SU-DHL-6 (cell line): ENCODE results near the gene MBNL1.
A peak's percentile ranks its signal among the peaks of the same experiment; 100 is the strongest.

Experiments
- H2AFZ ChIP-seq: fragments of 200-600 bp; sonication (generic); 2 replicates; pipeline ENCODE4 v1.6.1; 2014; ENCODE audit warnings: low read depth, mild to moderate bottlenecking, moderate library complexity, mixed read lengths, antibody characterized with exemption, low read length; ENCODE audit not compliant: severe bottlenecking
- H3F3A ChIP-seq: fragments of 200-600 bp; shearing (Covaris generic); 2 replicates; pipeline ENCODE4 v1.6.0; 2016; ENCODE audit warnings: antibody characterized with exemption, mild to moderate bottlenecking; ENCODE audit not compliant: insufficient read depth
- H3K27ac ChIP-seq: fragments of 200-600 bp; sonication (generic); 2 replicates; pipeline ENCODE4 v1.5.1; 2016; ENCODE audit warnings: low read depth, mild to moderate bottlenecking, low read length, moderate library complexity, mixed read lengths
- H3K27me3 ChIP-seq: fragments of 200-600 bp; sonication (generic), shearing (Covaris generic); 2 replicates; pipeline ENCODE4 v1.6.0; 2014; ENCODE audit warnings: mild to moderate bottlenecking, low read length
- H3K36me3 ChIP-seq: fragments of 200-600 bp; sonication (generic); 2 replicates; pipeline ENCODE4 v1.6.1; 2014; ENCODE audit warnings: mild to moderate bottlenecking, low read length, mixed read lengths
- H3K4me2 ChIP-seq: fragments of 300-600, 200-600 bp; shearing (Covaris generic), sonication (generic); 2 replicates; pipeline ENCODE4 v1.6.0; 2014; ENCODE audit warnings: low read length, low read depth, mild to moderate bottlenecking; ENCODE audit not compliant: poor library complexity, severe bottlenecking
- H3K4me3 ChIP-seq: fragments of 200-600 bp; sonication (generic); 2 replicates; pipeline ENCODE4 v1.5.1; 2014; ENCODE audit warnings: antibody characterized with exemption, low read length, mild to moderate bottlenecking, mixed read lengths; ENCODE audit not compliant: insufficient read depth, poor library complexity, severe bottlenecking
- H3K79me2 ChIP-seq: fragments of 200-600 bp; sonication (generic); 2 replicates; pipeline ENCODE4 v1.6.1; 2014; ENCODE audit warnings: mild to moderate bottlenecking, low read length, moderate library complexity; ENCODE audit not compliant: insufficient read depth
- H3K9ac ChIP-seq: fragments of 200-600 bp; sonication (generic); 2 replicates; pipeline ENCODE4 v1.7.0; 2014; ENCODE audit warnings: mild to moderate bottlenecking, low read length
- H3K9me2 ChIP-seq: fragments of 200-600 bp; sonication (generic); replicated peaks from 2 replicates; pipeline ENCODE4 v1.6.1; 2014; ENCODE audit warnings: low read length; ENCODE audit not compliant: insufficient read depth
- H3K9me3 ChIP-seq: fragments of 200-600 bp; sonication (generic); 2 replicates; pipeline ENCODE4 v1.6.1; 2014; ENCODE audit warnings: low read length, mixed read lengths; ENCODE audit not compliant: insufficient read depth
- H4K20me1 ChIP-seq: fragments of 200-600 bp; sonication (generic); 2 replicates; pipeline ENCODE4 v1.6.1; 2014; ENCODE audit warnings: low read depth, mild to moderate bottlenecking, antibody characterized with exemption, low read length, moderate library complexity, mixed read lengths
- CTCF ChIP-seq: fragments of 200-600 bp; sonication (generic); IDR thresholded peaks from one replicate; pipeline ENCODE4 v1.5.1; 2017; ENCODE audit warnings: antibody characterized with exemption, mild to moderate bottlenecking, low read length, moderate library complexity; ENCODE audit not compliant: insufficient read depth, poor library complexity, severe bottlenecking
- EZH2phosphoT487 ChIP-seq: fragments of 200-600 bp; sonication (generic), shearing (Covaris generic); conservative IDR thresholded peaks from 2 replicates; pipeline ENCODE4 v1.6.1; 2018; ENCODE audit warnings: mild to moderate bottlenecking, antibody characterized with exemption, low read length, moderate library complexity, mixed read lengths

MBNL1 gene

GRCh38 chr3:152460936-152461335 is 192.2 kb downstream of the MBNL1 start:
- no peaks in the 10 kb centered on the region for H4K20me1 ChIP-seq
- H3K9ac ChIP-seq, result no peak overlapping the region
- peaks cover 66% of the 10 kb centered on the region for H3F3A ChIP-seq
- no peaks in the 10 kb centered on the region; the same call in none of the 2 replicates for H3K79me2 ChIP-seq
- H3K36me3 ChIP-seq, result peaks cover 85% of the 10 kb centered on the region
- H2AFZ ChIP-seq, result no peak overlapping the region
- TF ChIP-seq EZH2phosphoT487, result no peak
- TF ChIP-seq CTCF, result no peak
- no peaks in the 10 kb centered on the region for H3K27me3 ChIP-seq
- H3K9me3 ChIP-seq, result no peaks in the 10 kb centered on the region
- no peak overlapping the region for H3K4me3 ChIP-seq
- H3K9me2 ChIP-seq, result no peaks in the 10 kb centered on the region
- no peak overlapping the region for H3K4me2 ChIP-seq
- peak overlapping the region; percentile 1; the same call in 1 of the 2 replicates for H3K27ac ChIP-seq

GRCh38 chr3:152461460-152461859 is 192.7 kb downstream of the MBNL1 start:
- Histone ChIP-seq H3K4me2 (no peak overlapping the region), H3K79me2 (no peaks in the 10 kb centered on the region; the same call in 1 of the 2 replicates), H3F3A (peaks cover 71% of the 10 kb centered on the region), H3K27ac (peak overlapping the region; percentile 1; the same call in 1 of the 2 replicates), H3K9me3 (no peaks in the 10 kb centered on the region), H4K20me1 (no peaks in the 10 kb centered on the region), H3K27me3 (no peaks in the 10 kb centered on the region), H3K9me2 (no peaks in the 10 kb centered on the region), H3K36me3 (peaks cover 80% of the 10 kb centered on the region), H3K4me3 (no peak overlapping the region), H3K9ac (no peak overlapping the region), H2AFZ (no peak overlapping the region)
- TF ChIP-seq EZH2phosphoT487, result no peak
- no peak for TF ChIP-seq CTCF

GRCh38 chr3:152466784-152467183 is 198.1 kb downstream of the MBNL1 start:
- Histone ChIP-seq H3K9me3 (no peaks in the 10 kb centered on the region), H2AFZ (no peak overlapping the region), H3K79me2 (no peaks in the 10 kb centered on the region), H3K36me3 (peaks cover 40% of the 10 kb centered on the region), H3K27me3 (no peaks in the 10 kb centered on the region), H3K4me2 (no peak overlapping the region), H3K27ac (no peak overlapping the region), H3K4me3 (no peak overlapping the region), H3F3A (peaks cover 91% of the 10 kb centered on the region), H3K9ac (no peak overlapping the region), H4K20me1 (no peaks in the 10 kb centered on the region), H3K9me2 (no peaks in the 10 kb centered on the region)
- TF ChIP-seq CTCF (peak; percentile 32), EZH2phosphoT487 (no peak)
